Loucy (cell line): ENCODE data around the gene PKLR.

Source experiments
- H2AFZ ChIP-seq: fragments of 200-600 bp; sonication (generic); 2 replicates; pipeline ENCODE4 v1.6.0; 2016; ENCODE audit warnings: antibody characterized with exemption, mild to moderate bottlenecking, low read length, moderate library complexity
- H3F3A ChIP-seq: fragments of 200-600 bp; 2 replicates; pipeline ENCODE4 v1.6.0; 2016; ENCODE audit warnings: antibody characterized with exemption, low read depth, mild to moderate bottlenecking
- H3K27me3 ChIP-seq: fragments of 200-600 bp; sonication (generic); 2 replicates; pipeline ENCODE4 v1.6.1; 2014; ENCODE audit warnings: low read length, mild to moderate bottlenecking; ENCODE audit not compliant: insufficient read depth, poor library complexity, severe bottlenecking
- H3K36me3 ChIP-seq: fragments of 200-600 bp; sonication (generic); 2 replicates; pipeline ENCODE4 v1.6.1; 2016; ENCODE audit warnings: low read length; ENCODE audit not compliant: insufficient read depth
- H3K4me1 ChIP-seq: fragments of 200-600 bp; sonication (generic); 2 replicates; pipeline ENCODE4 v1.5.1; 2014; ENCODE audit warnings: low read length, mild to moderate bottlenecking; ENCODE audit not compliant: insufficient read depth, poor library complexity, severe bottlenecking
- H3K4me2 ChIP-seq: fragments of 200-600 bp; sonication (generic); 2 replicates; pipeline ENCODE4 v1.6.0; 2014; ENCODE audit warnings: antibody characterized with exemption, low read length, low read depth, mild to moderate bottlenecking; ENCODE audit not compliant: poor library complexity, severe bottlenecking
- H3K4me3 ChIP-seq: fragments of 200-600 bp; sonication (generic); 2 replicates; pipeline ENCODE4 v1.5.1; 2014; ENCODE audit warnings: low read length, mild to moderate bottlenecking, mixed read lengths; ENCODE audit not compliant: poor library complexity, severe bottlenecking
- H3K79me2 ChIP-seq: fragments of 200-600 bp; sonication (generic); 2 replicates; pipeline ENCODE4 v1.6.1; 2014; ENCODE audit warnings: low read length; ENCODE audit not compliant: insufficient read depth
- H3K9ac ChIP-seq: fragments of 200-600 bp; sonication (generic); 2 replicates; pipeline ENCODE4 v1.6.0; 2014; ENCODE audit warnings: mild to moderate bottlenecking, low read depth, low read length, moderate library complexity; ENCODE audit not compliant: poor library complexity, severe bottlenecking
- H3K9me2 ChIP-seq: fragments of 200-600 bp; sonication (generic); replicated peaks from 2 replicates; pipeline ENCODE4 v1.6.1; 2016; ENCODE audit warnings: low read depth, low read length, mixed read lengths
- H3K9me3 ChIP-seq: fragments of 200-600 bp; sonication (generic); 2 replicates; pipeline ENCODE4 v1.6.1; 2014; ENCODE audit warnings: mild to moderate bottlenecking, antibody characterized with exemption, low read length, low read depth; ENCODE audit not compliant: insufficient read depth
- H4K20me1 ChIP-seq: fragments of 200-600 bp; sonication (generic); 2 replicates; pipeline ENCODE4 v1.6.0; 2014; ENCODE audit warnings: antibody characterized with exemption, low read length, mild to moderate bottlenecking; ENCODE audit not compliant: insufficient read depth, poor library complexity, severe bottlenecking
- CTCF ChIP-seq: fragments of 200-600 bp; sonication (generic); conservative IDR thresholded peaks from 2 replicates; pipeline ENCODE4 v1.5.1; 2014; ENCODE audit warnings: mild to moderate bottlenecking, antibody characterized with exemption, low read length
- EZH2phosphoT487 ChIP-seq: fragments of 200-600 bp; IDR thresholded peaks from 2 replicates; pipeline ENCODE4 v1.6.1; 2018; ENCODE audit warnings: antibody characterized with exemption, mild to moderate bottlenecking, moderate library complexity, borderline replicate concordance

PKLR gene

GRCh38 chr1:155253797-155254196, 47.4 kb downstream of the PKLR start:
- Histone ChIP-seq H2AFZ (no peak overlapping the region), H3F3A (no peaks in the 10 kb centered on the region; the same call in 1 of the 2 replicates), H3K36me3 (peaks cover 3% of the 10 kb centered on the region; the same call in 1 of the 2 replicates), H3K4me1 (peaks cover 26% of the 10 kb centered on the region), H3K9ac (peak overlapping the region; percentile 77), H3K9me3 (no peaks in the 10 kb centered on the region), H3K27me3 (no peaks in the 10 kb centered on the region), H3K9me2 (no peaks in the 10 kb centered on the region), H3K4me2 (peak overlapping the region; percentile 85), H3K4me3 (peak overlapping the region; percentile 79), H4K20me1 (no peaks in the 10 kb centered on the region), H3K79me2 (peaks cover 9% of the 10 kb centered on the region; the same call in 1 of the 2 replicates)
- TF ChIP-seq CTCF (no peak), EZH2phosphoT487 (no peak)

DNA sequence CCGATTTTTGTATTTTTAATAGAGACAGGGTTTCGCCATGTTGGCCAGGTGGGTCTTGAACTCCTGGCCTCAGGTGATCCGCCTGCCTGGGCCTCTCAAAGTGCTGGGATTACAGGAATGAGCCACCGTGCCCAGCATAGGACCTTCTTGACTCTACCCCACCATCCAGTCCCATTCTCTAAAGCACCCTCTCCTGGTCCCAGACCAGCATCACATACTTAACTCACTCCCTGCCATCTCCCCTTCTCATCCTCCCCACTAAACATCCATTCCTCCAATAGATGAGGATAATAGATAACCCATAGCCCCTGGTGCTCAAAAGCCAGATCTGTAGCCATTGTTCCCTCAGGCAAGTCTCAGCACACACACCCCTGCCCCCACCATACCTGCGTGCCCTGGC, 48.0 kb downstream of the PKLR start:
- H3K4me2 ChIP-seq = peak overlapping the region; percentile 85
- H3K36me3 ChIP-seq = no peaks in the 10 kb centered on the region
- no peaks in the 10 kb centered on the region for H3K27me3 ChIP-seq
- H3K4me1 ChIP-seq = peaks cover 26% of the 10 kb centered on the region
- H3K9me3 ChIP-seq = no peaks in the 10 kb centered on the region
- H3K4me3 ChIP-seq = peak overlapping the region; percentile 79
- no peaks in the 10 kb centered on the region for H4K20me1 ChIP-seq
- H3K79me2 ChIP-seq = peaks cover 9% of the 10 kb centered on the region; the same call in 1 of the 2 replicates
- peak overlapping the region; percentile 77 for H3K9ac ChIP-seq
- TF ChIP-seq EZH2phosphoT487 (no peak), CTCF (peak; percentile 41; the same call in 1 of the 2 replicates)
- no peaks in the 10 kb centered on the region for H3K9me2 ChIP-seq
- no peaks in the 10 kb centered on the region; the same call in 1 of the 2 replicates for H3F3A ChIP-seq
- no peak overlapping the region for H2AFZ ChIP-seq

- H3K27me3 ChIP-seq = no peaks in the 10 kb centered on the region
- H3F3A ChIP-seq = no peaks in the 10 kb centered on the region; the same call in 1 of the 2 replicates
- H3K9ac ChIP-seq = peak overlapping the region; percentile 55
- peaks cover 26% of the 10 kb centered on the region for H3K4me1 ChIP-seq
- H3K4me3 ChIP-seq = no peak overlapping the region
- H3K9me2 ChIP-seq = no peaks in the 10 kb centered on the region
- no peaks in the 10 kb centered on the region for H3K9me3 ChIP-seq
- peak overlapping the region; percentile 76 for H3K4me2 ChIP-seq
- peaks cover 9% of the 10 kb centered on the region; the same call in 1 of the 2 replicates for H3K79me2 ChIP-seq
- H2AFZ ChIP-seq = no peak overlapping the region
- TF ChIP-seq EZH2phosphoT487 (no peak), CTCF (no peak)
- no peaks in the 10 kb centered on the region for H3K36me3 ChIP-seq
- H4K20me1 ChIP-seq = no peaks in the 10 kb centered on the region
These were observed 49.7 kb downstream of the PKLR start for GRCh38 chr1:155251566-155251965.
